AG04450 (cell line): Measurements from ENCODE around the gene COL26A1. TPM values are rescaled to one million over a fixed set of nuclear protein-coding genes. Genes with fewer than 3 reads are reported as not detected.

Experiments
- CTCF ChIA-PET: fragments of 300-600, 350-600 bp; formaldehyde crosslinking; extraction: SDS; loops from one replicate; lab custom pipeline; 2022; ENCODE audit warnings: antibody characterized with exemption, inconsistent platforms; lab: Charles Lee
- POLR2A ChIA-PET: fragments of 350-600 bp; formaldehyde crosslinking; extraction: SDS; loops from one replicate; lab custom pipeline; 2021; ENCODE audit warnings: antibody characterized with exemption, inconsistent platforms; lab: Yijun Ruan, JAX
- DNase-seq: peaks from one replicate; pipeline ENCODE4 v3.0.0-alpha.2; 2011; ENCODE audit warnings: low read depth, low spot score
- H3K27ac ChIP-seq: one replicate; pipeline ENCODE4 v1.5.1; 2012; ENCODE audit warnings: low read depth, low read length, control low read depth
- H3K27me3 ChIP-seq: one replicate; pipeline ENCODE4 v1.6.0; 2012; ENCODE audit warnings: low read length; ENCODE audit not compliant: control insufficient read depth, insufficient read depth
- H3K4me3 ChIP-seq: 2 replicates; pipeline ENCODE4 v1.5.1; 2011; ENCODE audit warnings: mild to moderate bottlenecking, low read depth, low read length, control low read depth
- H3K9me3 ChIP-seq: 2 replicates; pipeline ENCODE4 v1.5.1; 2012; ENCODE audit warnings: low read length; ENCODE audit not compliant: control insufficient read depth, insufficient read depth
- polyA plus RNA-seq: library from polyadenylated mRNA; depleted of rRNA; stranded (reverse); fragments of >200 nt; gene quantifications from 2 replicates; pipeline ENCODE4 v1.2.3, GENCODE V29; 2011
- TF ChIP-seq, protein P1 (sequence below): IDR thresholded peaks from 2 replicates; pipeline ENCODE4 v1.5.1; 2011; ENCODE audit warnings: low read depth, low read length, control low read depth, inconsistent platforms

Gene COL26A1
- polyA plus RNA-seq, 1 experiment: 0.06 TPM

DNA sequence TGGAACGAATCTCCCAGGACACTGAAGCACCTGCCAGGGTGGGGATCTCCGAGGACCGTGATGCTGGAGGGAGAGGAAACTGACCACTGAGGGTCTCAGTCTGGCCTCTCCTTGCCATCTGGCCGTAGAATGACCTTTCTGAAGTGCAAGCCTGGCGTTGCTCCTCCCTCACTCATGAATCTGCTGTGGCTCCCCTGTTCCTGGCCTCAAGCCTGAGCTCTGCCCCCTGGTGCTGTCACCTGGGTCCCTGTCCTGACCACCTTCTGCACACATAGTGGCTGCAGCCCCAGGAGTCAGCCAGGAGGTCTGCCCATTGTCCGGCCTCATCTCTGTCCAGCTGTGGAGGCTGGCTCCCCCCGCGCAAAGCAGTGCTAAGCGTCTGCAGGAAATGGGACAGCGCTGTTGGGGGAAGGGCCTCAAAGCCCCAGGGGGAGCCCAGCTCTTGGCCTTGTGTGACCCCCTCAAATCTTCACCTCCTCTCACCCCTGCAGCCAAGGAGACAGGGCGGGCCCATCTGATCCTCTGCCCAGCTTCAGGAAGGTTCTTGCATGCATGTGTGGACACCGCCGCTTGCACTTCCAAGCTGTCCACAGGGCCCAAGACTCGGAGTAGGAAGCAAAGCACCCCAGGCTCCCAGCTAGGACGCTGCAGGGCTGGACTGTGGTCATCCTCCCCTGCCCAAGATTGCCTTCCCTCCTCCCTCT, 200.7 kb downstream of the COL26A1 start:
- H3K4me3 ChIP-seq: no peak overlapping the region
- no peaks in the 10 kb centered on the region; the same call in 1 of the 2 replicates for H3K9me3 ChIP-seq
- TF ChIP-seq, protein P1, sequence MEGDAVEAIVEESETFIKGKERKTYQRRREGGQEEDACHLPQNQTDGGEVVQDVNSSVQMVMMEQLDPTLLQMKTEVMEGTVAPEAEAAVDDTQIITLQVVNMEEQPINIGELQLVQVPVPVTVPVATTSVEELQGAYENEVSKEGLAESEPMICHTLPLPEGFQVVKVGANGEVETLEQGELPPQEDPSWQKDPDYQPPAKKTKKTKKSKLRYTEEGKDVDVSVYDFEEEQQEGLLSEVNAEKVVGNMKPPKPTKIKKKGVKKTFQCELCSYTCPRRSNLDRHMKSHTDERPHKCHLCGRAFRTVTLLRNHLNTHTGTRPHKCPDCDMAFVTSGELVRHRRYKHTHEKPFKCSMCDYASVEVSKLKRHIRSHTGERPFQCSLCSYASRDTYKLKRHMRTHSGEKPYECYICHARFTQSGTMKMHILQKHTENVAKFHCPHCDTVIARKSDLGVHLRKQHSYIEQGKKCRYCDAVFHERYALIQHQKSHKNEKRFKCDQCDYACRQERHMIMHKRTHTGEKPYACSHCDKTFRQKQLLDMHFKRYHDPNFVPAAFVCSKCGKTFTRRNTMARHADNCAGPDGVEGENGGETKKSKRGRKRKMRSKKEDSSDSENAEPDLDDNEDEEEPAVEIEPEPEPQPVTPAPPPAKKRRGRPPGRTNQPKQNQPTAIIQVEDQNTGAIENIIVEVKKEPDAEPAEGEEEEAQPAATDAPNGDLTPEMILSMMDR: no peak
- POLR2A ChIA-PET: no interaction called here
- no peak overlapping the region for H3K27ac ChIP-seq
- no peak for DNase-seq
- peaks cover 12% of the 10 kb centered on the region for H3K27me3 ChIP-seq
- CTCF ChIA-PET: interaction anchor here (1.4 kb wide), 1 partner anchor 40 kb away, joined by 3 read pairs; no protein-coding TSS in a partner anchor

DNA sequence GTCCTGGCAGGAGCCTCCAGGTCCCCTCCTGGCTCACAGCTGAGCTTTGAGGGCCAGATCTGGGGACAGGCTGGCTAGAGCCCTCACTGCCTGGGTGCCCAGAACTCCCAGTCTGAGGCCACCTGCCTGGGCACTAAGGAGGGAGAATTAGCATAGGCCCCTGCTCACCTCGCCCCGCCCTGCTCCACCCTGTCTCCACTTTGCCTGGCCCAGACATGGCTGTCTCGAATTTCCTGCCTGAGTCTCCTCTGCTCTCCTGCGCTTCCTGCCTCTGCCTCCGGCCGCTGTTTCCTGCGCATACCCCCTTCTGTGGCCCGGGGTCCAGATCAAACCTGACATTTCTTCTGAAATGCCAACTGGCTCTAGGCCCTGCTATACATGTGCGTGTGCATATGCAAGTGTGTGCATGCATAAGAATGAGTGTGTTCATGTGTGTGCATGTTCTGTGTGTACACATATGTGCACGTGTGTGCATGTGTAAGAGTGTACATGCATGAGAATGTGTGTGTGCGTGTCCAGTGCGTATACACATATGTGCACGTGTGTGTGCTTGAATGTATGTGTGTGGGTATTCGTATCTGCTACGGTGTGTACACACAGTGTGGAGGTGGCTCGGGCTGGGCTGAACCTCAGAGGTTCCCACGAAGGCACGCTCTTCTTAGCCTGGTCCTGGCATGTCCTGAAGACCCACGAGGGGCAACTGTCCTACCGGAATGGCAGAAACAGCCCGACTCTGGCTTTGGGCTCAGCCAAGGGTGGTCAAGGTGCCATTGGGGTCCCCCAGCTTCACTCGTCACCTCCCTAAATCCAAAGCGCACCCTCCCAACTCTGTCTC, 201.5 kb downstream of the COL26A1 start:
- no peak overlapping the region for H3K4me3 ChIP-seq
- ChIA-PET POLR2A (no interaction called here), CTCF (no interaction called here)
- peaks cover 14% of the 10 kb centered on the region for H3K27me3 ChIP-seq
- DNase-seq: no peak
- H3K9me3 ChIP-seq: no peaks in the 10 kb centered on the region
- H3K27ac ChIP-seq: no peak overlapping the region
- TF ChIP-seq, protein P1: no peak

DNA sequence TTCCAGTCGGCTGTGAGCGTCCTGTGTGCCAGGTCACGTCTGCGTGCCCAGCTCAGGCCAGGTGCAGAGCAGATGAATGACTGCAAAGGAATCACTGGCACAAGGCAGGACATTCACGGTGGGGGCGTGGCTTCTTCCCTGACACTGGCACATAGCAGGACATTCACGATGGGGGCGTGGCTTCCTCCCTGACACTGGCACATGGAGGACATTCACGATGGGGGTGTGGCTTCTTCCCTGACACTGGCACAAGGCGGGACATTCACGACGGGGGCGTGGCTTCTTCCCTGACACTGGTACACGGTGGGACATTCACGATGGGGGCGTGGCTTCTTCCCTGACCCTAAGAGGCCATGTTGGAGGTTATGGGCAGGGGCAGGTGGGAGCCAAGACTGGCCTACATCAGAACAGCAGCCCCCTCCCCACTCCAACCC, 202.1 kb downstream of the COL26A1 start:
- H3K4me3 ChIP-seq: no peak overlapping the region
- DNase-seq: no peak
- CTCF ChIA-PET: no interaction called here
- TF ChIP-seq, protein P1: no peak
- no peak overlapping the region for H3K27ac ChIP-seq
- POLR2A ChIA-PET: no interaction called here
- peaks cover 14% of the 10 kb centered on the region for H3K27me3 ChIP-seq
- no peaks in the 10 kb centered on the region for H3K9me3 ChIP-seq

DNA sequence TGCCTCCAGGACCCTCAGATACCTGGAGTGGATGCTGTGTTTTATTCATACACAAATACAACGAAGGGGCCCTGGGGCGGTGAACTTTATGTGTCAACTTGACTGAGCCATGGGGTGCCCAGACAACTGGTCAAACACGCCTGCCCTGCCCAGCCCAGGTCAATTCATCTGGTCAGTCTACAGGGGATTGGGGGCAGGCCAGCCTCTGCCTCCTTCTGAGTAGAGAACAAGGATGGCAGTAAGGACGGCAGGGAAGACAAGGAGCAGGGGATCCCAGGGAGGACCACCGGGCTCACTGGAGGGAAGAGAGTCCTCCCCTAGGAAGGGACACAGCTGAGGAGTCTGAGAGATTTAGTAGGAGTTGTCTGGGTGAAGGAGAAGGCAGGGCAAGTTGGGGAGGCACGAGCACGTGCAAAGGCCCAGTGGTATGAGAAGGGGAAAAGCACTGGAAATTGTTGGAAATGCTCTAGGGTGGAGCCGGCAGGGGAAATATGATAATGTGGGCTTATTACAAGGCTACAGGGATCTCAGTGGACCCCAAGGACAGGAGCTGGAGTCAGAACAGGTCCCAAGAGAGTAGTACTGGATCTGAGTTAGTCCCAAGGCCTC, 203.0 kb downstream of the COL26A1 start:
- ChIA-PET CTCF (no interaction called here), POLR2A (no interaction called here)
- Histone ChIP-seq H3K9me3 (peaks cover 2% of the 10 kb centered on the region; the same call in 1 of the 2 replicates), H3K4me3 (no peak overlapping the region), H3K27me3 (peaks cover 14% of the 10 kb centered on the region), H3K27ac (no peak overlapping the region)
- TF ChIP-seq, protein P1: no peak
- DNase-seq: no peak
